ENCODE results near the gene AMPD3.

Gene AMPD3

DNA sequence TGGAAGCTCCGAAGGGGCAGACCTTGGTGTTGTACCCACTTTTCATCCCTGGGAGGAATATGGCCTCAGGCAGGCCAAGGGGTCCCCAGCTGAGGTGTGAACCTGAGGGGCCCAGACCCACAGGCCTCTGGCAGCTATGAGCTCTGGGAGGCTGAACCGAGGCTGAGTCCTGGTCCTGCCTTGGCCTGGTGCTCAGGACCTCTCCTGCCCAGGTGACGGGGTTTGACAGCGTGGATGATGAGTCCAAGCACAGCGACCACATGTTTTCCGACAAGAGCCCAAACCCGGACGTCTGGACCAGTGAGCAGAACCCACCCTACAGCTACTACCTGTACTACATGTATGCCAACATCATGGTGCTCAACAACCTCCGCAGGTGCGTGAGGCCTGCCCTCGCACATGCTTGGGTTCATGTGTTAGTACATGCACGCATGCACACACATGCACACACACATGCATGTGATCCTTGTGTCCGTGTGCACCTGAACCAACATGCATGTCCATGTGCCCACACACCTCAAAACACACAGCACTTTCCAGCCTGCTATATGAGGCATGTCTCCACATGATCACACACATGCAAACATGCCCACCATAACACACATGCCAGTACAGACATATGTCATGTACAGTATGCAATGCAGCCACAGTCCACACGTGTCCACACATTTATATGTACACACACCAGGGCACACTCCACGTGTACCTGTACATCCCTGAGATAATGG is 45.0 kb downstream of the AMPD3 start:
- Histone ChIP-seq H3K9me3 (no peaks in the 10 kb centered on the region), H3K4me1 (no peaks in the 10 kb centered on the region), H3K4me3 (ENCODE audit: low read depth, low read length) (no peak overlapping the region), H3K36me3 (no peaks in the 10 kb centered on the region), H3K27me3 (no peaks in the 10 kb centered on the region)
- TF ChIP-seq, protein P1, sequence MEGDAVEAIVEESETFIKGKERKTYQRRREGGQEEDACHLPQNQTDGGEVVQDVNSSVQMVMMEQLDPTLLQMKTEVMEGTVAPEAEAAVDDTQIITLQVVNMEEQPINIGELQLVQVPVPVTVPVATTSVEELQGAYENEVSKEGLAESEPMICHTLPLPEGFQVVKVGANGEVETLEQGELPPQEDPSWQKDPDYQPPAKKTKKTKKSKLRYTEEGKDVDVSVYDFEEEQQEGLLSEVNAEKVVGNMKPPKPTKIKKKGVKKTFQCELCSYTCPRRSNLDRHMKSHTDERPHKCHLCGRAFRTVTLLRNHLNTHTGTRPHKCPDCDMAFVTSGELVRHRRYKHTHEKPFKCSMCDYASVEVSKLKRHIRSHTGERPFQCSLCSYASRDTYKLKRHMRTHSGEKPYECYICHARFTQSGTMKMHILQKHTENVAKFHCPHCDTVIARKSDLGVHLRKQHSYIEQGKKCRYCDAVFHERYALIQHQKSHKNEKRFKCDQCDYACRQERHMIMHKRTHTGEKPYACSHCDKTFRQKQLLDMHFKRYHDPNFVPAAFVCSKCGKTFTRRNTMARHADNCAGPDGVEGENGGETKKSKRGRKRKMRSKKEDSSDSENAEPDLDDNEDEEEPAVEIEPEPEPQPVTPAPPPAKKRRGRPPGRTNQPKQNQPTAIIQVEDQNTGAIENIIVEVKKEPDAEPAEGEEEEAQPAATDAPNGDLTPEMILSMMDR (IDR thresholded peaks at IDR 0.05; ENCODE audit: low read depth, low read length), result no peak
- DNase-seq, result no peak

DNA sequence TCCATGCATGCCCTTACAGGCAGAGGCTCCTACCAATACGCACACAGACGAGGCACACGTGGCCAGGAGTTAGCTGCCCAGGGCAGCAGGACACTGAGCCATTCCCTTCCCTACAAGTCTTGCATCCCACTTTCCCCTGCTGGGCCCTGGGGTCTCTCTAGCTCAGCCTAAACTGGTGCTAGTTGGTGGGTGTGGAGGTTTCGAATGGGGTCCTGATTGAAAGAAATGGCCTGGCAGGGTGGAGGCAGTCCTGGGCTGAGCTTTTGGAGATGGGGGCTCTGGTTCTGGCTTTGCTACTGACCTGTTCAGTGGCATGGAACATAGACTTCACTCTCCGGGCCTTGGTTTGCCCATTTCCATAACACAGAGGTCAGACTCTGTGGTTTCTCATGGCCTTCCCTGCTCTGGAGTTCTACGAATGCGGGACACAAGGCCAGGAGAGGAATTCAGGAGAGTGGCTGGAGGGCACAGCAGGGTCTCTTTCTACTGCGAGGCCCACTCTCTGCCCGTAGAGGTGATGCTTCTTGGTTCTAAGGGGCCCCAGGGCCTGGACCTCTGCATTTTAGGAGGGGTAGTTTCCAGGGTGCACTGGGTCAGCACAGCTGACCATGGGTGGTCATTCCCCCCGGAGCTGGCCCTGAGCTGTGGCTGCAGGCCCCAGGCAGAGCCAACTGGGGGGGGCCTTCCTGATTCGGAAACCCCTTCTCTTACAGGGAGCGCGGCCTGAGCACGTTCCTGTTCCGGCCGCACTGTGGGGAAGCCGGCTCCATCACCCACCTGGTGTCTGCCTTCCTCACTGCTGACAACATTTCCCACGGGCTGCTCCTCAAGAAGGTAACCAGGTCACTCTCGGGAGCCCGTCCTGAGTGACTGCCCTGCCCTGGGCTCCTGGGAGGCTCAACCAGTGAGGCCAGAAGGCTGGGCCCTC is 46.0 kb downstream of the AMPD3 start:
- TF ChIP-seq, protein P1 (IDR thresholded peaks at IDR 0.05; ENCODE audit: low read depth, low read length), result no peak
- DNase-seq, result no peak
- H3K27me3 ChIP-seq, result no peaks in the 10 kb centered on the region
- no peaks in the 10 kb centered on the region for H3K9me3 ChIP-seq
- no peaks in the 10 kb centered on the region for H3K4me1 ChIP-seq
- H3K4me3 ChIP-seq (ENCODE audit: low read depth, low read length), result no peak overlapping the region
- no peaks in the 10 kb centered on the region for H3K36me3 ChIP-seq

DNA sequence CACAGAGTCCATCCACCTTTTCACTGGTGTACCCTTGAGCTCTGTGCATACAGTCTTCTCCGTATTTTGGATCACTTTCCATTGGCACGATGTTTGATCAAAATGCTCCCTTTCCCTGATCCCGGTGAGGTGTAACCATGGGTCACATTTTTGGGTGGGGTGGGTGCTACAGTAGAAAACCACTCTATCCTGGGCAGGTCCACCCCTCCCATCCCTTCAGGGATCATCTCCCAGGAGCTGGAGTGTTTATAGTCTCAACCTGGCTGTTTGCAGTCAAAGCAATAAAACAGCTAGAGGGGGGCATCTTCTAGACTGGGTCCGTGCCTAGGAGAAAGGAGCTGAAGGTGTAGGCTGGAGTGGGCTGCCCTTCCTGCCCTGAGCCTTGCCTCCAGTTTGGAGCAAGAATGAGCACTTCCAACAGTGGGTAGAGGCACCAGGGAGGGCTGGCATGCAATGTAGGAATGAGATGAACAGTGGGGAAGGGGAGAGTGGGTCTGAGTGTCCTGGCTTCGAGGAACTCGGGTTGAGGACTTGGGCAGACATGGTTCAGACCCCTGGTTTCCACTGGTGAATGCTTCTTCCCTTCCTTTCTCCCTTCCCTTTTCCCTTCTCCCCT is 47.1 kb downstream of the AMPD3 start:
- Histone ChIP-seq H3K9me3 (no peaks in the 10 kb centered on the region), H3K4me3 (ENCODE audit: low read depth, low read length) (no peak overlapping the region), H3K36me3 (no peaks in the 10 kb centered on the region), H3K27me3 (no peaks in the 10 kb centered on the region), H3K4me1 (no peaks in the 10 kb centered on the region)
- no peak for DNase-seq
- TF ChIP-seq, protein P1 (IDR thresholded peaks at IDR 0.05; ENCODE audit: low read depth, low read length), result no peak

DNA sequence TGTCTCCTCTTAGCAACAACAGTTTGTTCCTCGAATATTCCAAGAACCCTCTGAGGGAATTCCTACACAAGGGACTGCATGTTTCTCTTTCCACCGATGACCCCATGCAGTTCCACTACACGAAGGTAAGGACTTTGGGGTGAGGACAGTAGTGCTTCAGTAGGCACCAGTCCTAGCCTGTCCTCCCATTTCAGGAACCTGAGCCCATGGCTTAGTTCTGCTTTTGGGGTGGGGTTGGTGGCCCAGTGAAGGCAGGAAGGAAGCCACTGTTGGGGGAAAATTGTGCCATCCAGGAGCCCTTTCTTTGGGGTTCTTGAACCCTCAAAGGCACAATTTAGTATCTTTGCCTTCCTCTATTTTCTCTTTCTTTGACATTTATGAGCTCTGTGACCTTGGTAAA is 47.7 kb downstream of the AMPD3 start:
- Histone ChIP-seq H3K36me3 (no peaks in the 10 kb centered on the region), H3K27me3 (no peaks in the 10 kb centered on the region), H3K4me3 (ENCODE audit: low read depth, low read length) (no peak overlapping the region), H3K9me3 (no peaks in the 10 kb centered on the region), H3K4me1 (no peaks in the 10 kb centered on the region)
- TF ChIP-seq, protein P1 (IDR thresholded peaks at IDR 0.05; ENCODE audit: low read depth, low read length), result no peak
- DNase-seq, result no peak

DNA sequence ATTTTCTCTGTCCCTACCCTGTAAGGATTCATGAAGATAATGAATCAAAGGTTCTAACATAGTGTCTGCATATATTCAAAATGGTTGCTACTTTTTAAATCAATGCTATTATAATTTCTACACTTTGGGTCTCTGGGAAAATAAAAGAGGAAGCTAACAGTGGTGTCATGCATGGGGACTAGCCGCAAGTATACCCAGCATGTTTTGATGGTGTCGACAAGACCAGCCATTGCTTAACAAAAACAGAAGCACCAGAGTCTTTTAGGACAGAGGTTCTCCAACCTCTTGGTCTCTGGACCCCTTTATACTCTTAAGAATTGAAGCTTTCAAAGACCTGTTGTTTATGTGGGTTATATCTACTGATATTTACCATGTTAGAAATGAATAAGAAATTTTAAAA is 48.2 kb downstream of the AMPD3 start:
- no peaks in the 10 kb centered on the region for H3K4me1 ChIP-seq
- H3K27me3 ChIP-seq, result no peaks in the 10 kb centered on the region
- H3K4me3 ChIP-seq (ENCODE audit: low read depth, low read length), result no peak overlapping the region
- DNase-seq, result no peak
- no peaks in the 10 kb centered on the region for H3K9me3 ChIP-seq
- H3K36me3 ChIP-seq, result no peaks in the 10 kb centered on the region
- TF ChIP-seq, protein P1 (IDR thresholded peaks at IDR 0.05; ENCODE audit: low read depth, low read length), result no peak

Measured in BE2C (cell line).